ENCODE data around the gene IGF2.

Gene IGF2

DNA sequence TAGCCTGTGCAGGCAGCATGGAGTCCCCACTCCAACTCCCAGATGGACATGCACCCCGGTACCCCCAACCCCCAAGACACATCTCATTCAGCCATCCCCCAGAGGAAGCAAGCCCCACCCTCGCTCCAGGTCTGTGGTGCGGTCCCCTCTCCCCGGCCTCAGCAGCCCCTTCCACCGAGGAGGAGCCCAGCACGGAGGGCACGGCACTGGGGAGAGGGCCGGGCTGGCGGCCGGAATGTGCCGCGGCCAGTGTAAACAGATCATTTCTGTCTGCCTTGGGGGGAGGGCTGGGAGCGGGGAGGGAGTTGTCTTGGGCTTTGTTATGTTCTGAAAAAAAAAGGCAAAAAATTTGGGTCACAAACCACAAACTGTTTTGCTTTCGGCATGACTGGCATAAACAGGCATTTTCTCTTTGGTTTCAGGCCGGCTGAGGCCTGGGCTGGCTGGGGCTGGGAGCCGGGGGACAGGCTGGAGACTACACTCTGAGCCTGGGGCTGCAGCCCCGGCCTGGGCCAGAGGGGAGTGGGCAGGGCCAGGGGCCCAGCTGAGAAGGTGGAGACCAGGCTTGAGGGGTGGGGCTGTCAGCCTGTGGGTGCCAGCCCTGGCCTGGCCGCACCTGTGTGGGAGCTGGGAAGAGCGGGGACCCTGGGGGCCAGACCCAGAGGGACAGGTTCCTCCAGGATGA lies 16.8 kb downstream of the IGF2 start:
- DNase-seq = no peak

DNA sequence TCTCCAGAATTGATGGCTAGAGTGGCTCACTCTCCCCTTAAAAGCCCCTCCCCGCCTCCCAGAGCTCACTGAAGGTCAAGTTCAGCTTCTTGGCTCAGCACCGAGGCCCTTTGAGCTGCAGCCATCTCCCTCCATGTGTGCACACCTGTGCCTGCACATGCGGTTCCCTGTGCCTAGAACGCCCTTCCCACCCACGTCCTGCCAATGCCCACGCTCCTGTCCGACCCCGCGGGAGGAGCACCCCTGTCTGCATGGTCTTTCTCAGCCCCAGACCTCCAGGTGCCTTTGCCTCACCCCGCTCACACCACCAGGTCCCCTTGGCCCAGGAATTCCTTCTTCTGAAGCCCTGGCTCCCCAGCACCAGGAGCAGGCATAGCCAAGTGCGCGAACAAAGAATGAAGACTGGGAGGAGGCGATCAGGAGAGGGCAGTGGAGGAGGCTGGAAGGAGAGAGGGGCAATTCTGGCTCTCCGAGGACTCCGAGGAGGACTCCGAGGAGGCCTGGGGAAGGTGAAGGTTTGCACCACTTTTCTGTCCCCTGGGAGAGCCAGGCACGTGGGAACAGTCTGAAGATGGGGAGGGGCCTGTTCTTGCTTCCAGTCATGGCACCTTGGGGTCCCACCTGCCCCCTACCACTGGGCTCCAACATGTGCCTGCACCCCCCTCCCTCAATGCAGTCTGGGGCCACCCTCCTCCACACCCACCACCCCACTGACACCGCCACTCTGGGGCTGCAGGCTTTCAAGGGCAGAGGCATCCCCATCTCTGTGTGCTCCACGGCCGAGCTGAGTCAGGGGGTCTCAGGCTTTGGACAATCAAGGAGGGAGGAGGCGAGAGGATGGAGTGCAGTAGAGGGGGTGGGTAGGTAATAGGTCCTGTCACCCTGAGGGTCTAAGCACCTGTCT lies 17.7 kb downstream of the IGF2 start:
- DNase-seq = no peak

DNA sequence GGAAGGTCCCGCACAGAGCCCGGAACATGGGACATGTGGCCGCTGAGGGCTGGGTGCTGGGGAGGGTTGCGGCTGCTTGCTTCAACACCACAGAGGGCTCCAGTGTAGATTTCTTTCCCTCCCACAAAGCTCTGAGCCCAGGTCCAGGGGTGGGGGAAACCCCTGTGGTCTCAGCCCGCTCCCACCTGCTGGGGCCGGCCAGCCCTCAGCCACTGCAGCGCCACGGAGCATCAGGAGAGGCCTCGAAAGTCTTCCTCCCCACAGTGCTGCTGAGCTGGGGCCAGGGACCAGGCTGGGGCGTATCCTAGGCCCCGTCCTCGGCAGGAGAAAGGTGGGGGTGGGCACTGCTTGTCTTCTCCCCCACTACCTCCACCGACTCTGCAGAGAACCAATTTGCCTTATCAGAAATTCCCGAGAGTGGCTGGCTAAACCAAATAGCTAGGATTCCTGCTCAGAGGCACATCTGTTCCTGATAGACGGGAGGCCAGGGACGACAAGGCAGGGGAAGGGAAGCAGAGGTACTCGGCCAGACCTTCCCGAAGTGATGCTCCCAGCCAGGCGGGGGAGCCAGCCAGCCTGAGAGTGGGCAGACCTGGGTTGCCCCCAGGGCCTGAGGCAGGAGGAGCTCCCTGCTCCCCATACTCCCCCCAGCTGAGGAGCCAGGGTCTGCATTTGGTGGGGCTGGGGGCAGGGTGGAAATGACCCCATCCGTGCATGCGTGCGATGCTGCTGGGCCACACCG lies 18.7 kb downstream of the IGF2 start:
- DNase-seq = no peak

DNA sequence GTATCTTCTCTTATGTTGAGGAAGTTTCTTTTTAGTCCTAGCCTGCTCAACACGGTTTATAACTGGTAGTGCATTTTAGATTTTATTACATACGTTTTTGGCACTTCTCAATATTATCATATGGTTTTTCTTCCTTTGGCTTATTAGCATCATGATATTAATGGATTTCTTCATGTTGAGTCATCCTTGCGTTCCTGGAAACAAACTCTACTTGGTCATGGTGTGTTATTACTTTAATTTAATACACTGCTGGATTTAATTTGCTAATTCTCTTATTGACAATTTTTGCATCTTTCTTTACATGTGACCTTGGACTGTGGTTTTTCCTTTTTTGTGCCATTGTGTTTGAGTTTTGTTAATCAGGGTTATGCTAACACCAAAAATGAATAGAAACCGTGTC lies 20.5 kb downstream of the IGF2 start:
- no peak for DNase-seq

DNA sequence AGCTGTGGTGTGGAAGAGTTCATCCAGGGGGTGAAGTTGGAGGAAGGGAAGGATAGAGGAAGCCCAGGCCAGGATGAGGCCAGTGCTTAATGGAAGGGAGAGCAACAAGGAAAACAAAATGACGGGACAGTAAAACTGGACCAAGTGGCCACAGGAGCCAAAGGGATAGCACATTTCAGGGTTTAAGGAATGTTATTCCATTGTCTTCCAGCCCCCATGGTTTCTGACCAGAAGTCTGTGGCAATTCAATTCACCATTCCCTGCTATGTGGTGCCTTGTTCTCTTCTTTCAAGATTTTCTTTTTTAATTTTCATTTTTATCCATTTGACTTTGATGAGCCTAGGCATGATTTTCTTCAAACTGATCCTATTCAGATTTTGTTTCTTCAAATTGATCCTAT lies 22.5 kb downstream of the IGF2 start:
- DNase-seq = no peak

DNA sequence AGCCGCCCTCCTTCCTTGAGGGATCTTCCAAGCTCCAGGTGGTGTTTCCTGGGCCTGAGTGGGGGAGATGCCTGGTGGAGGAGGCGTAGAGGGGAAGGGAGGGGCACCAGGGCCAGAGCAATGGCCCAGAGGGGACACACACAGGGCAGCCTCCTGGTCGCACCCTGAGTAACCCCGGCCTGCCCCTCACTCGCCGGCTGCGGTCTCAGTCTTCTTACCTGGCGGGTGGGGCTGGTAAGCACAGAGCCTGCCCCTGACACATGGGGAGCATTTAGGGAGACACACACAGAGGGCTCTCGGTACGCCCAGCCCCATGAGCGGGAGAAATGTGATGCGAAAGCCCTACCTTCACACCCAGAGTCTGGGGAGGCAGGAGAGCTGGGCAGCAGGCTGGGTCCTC lies 23.9 kb downstream of the IGF2 start:
- no peak for DNase-seq

DNA sequence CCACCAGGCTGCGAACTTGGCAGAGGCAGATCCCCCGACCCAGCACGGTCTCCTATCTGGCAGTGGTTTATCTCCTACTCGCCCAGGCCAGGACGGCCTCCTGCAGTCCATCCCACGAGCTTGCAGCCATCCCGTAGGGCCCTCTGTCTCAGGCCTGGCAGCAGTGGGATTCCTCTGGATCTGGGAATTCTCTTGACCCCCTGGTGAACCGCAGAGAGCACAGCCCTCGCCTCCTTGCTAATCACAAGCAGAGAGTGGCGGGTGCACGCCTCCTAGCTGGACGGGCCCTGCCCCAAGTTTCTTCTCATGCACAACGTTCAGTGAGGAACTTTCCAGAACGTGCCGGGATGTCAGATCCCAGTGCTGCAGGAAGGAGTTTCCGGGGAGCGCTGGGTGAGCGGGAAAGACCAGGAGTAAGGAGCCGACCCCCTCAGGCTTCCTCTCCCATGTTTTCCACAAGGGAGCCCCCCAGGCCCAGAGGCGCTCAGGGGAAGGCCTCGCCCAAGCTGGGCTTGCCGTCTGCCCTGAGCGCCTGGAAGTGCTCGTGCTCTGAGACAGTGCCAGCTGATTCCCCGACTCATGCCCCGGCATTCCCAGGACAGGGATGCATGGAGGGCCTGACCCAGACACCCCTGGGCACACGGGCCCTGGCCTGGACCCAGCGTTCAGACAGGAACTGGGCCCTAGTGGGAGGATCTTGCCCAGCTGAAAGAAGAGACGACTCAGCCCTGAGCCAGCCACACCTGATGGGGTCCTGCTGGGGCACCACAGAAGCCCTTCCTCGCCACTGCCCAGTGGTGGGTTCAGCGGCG lies 24.6 kb downstream of the IGF2 start:
- no peak for DNase-seq

DNA sequence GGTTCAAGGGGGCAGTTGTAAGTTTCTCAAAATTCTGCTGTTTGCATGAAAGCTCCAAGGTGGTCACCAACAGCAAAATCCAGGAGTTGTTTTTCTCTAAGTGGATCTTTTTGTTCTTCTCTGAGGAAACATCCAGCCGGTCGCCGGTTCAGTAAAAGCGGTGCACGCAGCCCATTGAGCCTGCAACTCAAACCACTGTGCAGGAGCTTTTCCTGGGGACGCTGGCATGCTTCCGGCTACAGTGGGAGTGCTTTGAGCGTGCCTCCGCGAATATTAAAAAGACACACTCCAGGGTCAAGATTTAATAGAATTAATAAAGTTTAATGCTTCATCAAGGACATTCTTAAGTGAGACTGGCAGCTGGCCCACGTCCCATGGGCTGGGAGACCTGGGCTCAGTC lies 25.4 kb downstream of the IGF2 start:
- DNase-seq = no peak

DNA sequence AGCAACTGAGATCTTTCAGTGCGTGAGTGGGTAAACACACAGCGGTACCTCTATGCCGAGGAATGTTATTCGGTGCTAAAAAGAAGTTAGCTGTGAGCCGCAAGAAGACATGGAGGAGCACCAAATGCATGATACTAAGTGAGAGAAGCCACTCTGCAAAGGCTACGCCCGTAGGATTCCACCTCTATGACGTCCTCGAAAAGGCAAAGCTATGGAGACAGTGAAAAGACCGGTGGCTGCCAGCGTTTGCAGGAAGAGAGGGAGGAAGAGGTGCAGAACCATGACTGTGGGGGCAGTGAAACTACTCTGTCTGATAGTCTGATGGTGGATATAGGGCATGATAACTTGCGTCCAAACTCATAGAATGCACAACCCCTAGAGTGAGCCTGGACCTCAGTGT lies 28.7 kb downstream of the IGF2 start:
- DNase-seq = no peak

DNA sequence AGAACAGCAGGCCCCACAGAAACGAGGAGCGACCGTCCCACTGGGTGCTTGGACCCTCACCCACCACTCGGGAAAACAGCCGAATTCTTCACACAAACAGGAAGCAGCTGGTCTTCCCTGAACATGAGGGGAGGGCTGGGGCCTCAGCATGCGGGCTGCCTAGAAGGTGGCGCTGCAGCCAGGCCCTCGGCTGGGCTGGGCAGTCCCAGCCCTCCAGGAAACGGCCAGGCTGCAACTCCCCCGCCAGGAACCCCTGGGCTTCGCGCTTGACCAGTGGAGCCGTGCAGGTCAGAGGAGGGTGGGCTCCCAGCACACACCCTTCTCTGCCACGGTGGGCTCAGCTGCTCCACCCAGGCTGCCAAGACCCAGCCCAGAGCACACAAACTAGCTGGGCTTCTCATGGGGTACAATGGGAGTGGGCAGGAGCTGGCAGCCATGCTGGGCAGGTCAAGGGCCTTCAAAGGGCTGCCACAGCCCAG lies 29.6 kb downstream of the IGF2 start:
- no peak for DNase-seq

DNA sequence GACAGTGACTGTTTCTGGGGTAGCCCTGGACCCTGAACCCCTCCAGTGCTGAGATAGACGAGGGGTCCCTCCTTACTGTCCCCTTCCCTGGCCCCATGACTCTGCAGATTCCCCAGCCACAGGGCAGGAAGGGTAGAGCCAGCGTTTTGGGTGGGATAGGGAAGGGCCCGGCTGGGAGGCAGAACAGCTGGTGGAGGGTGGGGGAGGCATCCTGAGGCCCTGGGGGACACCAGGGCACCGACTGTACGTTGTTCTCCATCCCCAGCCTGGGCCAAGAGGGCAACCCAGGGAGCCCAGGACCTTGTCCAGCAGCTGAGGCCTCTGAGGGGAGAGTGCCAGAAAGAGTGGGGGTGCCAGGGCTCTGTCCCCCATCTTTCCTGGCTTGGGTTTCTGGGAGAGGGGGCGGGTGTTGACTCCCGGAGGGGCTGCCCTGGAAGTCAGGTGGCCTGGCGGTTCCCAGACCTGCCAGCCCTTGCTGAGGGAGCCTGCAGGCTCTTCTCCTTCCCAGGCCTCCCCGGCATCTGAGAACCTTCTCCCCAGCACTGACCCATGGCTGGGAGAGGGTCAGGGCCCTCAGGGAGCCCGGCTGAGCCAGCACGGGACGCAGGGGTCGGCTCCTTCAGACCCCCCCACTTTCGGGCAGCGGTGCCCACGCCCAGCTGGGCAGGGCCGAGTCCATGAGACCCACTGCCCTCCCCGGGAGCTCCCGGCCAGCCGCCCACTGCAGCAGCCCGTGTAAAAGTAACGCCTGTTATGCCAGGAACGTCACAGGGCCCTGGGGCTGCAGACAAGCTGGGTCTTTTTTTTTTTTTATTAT lies 30.3 kb downstream of the IGF2 start:
- DNase-seq = no peak

DNA sequence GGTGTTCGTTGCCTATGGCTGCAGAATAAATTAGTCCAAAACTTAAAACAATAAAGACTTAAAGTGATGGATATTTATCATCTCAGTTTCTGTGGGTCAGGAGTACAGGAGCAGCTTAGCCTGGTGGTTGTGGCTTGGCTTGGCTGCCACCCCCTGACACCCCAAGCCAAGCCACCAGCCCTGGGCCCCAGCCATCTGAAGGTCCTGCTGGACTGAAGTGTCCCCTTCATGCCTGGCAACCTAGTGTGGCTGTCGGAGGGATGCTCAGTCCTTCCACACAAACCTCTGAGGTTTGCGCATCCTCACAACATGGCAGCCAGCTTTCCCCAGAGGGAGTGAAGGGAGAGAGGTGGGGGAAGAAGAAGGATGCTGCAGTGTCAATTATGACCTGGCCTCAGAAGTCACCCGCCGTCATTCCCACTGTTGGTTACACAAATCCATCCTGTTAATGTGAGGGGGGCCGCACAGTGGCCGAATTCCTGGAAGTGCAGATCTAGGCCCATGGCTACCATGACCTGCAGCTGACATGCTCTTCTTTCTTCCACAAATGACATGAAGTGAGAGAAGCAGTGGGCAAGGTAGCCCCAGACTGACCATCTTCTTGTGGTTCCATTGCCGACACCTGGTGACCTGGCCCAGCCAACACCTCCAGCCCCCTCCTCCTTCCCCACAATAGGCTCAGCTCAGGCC lies 31.1 kb downstream of the IGF2 start:
- no peak for DNase-seq

DNA sequence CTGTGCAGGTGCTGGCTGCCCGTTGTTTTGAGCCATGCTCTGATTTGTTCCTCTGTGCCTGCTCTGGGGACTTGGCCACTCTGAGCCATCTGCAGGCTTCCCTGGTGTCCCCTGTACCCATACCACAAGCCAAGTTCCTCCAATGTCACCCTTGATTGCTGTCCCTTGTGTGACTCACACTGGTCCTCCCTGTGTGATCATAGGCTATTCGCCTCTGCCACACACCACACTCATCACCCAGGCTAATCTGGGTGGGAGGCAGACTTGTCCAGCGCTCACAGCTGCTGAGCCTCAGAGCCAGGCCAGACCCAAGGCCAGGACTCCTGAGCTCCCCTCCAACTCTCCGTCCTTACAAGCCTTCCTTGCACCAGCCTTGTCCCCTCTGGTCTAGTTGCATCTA lies 31.7 kb downstream of the IGF2 start:
- DNase-seq = no peak

DNA sequence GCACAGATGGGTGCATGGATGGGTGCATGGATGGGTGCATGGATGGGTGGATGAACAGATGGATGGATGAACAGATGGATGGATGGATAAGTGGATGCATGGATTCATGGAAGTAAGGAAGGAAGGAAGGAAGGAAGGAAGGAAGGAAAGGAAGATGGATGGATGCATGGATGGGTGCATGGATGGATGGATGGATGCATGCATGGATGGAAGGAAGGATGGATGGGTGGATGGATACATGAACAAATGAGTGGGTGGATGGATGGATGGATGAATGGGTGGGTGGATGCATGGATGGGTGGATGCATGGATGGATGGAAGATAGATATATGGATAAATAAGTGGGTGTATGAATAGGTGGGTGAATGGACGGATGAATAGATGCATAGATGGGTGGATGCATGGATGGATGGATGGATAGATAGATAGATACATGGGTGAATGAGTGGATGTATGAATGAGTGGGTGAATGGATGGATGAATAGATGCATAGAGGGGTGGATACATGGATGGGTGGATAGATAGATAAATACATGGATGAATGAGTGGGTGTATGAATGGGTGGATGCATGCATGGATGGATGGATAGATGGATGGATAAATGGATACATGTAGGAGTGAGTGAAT lies 32.5 kb downstream of the IGF2 start:
- no peak for DNase-seq

DNA sequence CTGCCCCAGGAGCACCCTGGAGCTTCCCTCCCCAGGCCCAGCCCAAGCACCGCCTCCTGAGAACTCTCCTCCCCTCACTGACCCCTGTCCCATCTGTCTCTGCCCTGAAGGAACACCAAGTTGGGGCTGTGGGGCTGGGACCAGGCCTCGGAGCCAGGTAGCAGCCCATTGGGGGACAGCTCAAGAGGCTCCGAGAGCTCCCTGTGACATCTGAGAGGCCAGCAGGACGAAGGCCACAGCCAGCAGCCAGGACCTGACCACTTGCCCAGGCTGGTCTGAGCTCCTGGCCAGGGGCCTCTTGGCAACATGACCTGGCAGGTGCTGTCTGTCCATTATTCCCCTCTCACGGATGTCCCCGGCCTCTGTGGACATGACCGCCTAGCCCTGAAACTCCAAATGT lies 33.7 kb downstream of the IGF2 start:
- DNase-seq = no peak

DNA sequence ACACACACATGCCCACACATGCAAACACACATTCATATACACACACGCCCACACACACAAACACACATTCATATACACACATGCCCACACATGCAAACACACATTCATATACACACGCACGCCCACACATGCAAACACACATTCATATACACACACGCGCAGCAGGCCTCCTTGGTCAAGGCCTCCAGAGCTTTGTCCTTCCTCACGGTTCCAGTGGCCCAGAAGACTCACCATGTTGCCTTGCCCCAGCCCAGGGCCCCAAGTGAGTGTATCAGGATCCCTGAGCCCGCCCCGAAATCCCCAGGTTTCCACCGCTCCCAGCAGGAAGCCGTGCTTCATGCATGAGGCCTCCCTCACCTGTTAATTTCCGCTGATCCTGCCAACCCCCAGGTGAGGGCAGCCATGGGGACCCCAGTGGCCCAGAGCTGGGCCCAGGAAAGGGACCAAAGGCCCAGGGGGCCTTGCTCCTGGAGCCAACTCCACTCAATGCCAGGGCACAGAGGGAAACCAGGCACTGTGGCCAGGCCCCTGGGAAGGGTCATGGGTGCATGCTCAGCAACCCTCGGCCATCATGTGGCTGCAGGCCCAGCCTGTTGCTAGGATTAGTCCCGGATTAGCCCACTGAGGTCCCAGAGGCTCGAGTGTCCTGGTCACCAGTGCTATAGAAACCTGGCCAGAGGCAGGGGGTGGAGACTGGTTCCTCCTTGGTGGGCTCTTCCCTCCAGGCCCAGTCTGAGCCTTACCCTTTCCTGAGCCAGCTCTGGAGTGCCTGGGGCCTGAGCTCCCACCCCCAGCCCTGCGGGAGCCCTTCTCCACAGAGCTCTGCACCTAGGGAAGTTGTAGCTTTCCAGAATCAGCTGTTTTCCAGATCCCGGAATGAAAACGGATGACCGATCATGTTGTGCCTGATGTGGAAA lies 34.4 kb downstream of the IGF2 start:
- no peak for DNase-seq

DNA sequence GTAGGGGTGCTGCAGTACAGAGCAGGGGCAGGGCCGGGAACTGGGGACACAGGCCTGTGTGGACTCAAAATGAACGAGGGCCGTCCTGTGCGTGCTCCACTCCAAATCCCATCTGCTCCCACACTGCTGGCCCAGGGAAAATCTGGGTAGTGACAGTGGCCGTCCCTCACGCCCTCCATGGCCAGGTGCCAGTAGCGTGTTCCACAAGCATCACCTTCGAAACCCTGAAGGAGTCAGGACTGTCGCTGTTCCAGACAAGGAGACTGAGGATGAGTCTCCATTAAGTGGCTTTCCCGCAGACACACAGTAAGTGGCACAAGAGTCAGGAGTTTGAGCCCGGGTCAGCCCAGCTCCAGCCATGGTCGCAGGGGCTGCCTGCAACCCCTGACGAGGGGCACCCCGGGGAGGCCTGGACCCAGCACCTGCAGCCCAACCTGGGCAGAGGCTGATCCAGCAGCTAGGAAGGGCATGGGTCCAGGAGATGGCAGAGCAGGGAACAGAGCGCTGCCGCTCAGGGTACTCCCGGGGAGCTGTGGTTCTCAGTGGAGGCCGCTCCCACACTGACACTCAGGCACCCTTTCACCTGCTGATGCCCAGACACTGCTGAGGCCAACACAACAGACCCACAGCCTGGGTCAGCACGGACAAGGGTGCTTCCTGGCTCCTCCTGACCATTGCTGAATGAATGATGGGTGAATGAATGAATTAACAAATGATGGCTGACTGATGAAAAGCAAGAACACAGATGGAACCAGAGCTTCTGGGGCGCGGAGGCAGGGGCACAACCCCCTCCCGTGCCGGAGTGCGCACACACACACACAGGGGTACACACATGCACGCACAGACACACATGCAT lies 35.3 kb downstream of the IGF2 start:
- no peak for DNase-seq

DNA sequence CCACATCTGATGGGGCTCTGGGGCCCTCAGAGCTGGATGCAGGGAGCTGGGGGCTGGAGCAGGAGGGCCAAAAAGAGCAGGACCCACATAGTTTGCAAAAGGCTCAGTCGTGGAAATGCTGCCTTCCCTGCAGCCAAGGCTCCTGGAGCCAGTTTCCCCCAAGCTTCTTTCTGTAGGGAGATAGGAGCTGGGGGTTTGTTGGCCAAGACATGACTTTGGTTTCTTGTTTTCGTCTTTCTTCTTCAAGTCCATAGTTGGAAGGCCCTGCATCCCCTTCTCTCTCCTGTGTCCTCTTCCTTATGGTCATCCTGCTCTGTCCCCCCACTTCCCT lies 36.3 kb downstream of the IGF2 start:
- no peak for DNase-seq
